NCI-H510A treated with DMSO at 0.1 percent for 48 hours (cell line): Measurements from ENCODE around the gene RAB20.
"Not testable (repeated sequence)": the region's sequence is repeated elsewhere in the genome, so short reads cannot be mapped to it uniquely, and the experiment has no call there.

Experiments
- DNase-seq: peaks from one replicate; lab custom pipeline; 2025; lab: John Stamatoyannopoulos, UW

RAB20 gene

DNA sequence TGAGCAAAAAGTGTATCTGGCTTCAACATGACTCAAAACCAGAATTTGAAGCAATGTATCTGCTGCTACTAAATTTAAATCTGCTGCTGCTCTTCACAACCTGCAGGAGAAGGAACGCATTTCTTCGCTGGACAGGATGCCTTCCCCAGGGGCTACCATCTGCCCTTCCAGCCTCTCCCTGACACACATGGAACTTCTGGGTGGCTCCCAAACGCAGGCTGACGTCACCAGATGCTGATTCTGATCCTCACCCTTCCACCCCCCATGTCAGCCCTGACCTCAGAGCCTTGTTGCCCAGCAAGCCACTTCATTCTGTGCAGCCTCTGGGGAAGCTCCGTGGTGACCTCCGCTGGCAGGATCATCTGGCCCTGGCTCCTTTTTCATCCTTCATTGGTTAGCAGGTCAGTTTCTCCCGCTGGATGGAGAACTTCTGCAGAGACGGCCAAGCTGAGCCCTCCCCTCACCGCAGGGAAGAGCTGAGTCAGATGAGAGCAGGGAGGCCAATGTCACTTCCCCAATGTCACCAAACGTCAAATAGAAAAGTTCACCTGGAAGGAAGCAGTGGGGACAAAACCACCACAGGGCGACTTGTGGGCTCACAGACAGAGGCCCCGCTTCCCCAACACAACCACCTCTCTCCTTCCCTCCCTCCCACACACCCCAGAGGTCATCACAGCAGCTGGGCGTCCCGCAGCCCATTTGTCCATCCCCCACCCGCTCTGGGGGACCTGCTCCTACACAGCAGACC lies 14.0 kb upstream of the RAB20 start:
- peak; percentile 73 for DNase-seq

DNA sequence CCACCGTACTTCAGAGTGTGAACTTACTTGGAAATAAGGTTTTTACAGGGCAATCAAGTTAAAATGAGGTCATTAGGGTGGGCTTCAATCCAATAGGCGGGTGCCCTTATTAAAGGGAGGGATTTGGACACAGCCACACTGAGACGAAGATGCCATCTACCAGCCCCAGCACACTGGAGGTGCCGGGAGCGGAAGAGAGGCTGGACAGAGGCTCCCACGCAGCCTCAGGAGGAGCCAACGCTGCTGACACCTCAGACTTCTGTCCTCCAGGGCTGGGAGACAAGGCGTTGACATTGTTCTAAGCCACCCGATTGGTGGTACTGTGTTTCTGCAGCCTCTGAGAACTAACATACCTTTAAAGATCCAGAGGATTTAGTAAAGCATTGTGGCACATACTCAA lies 12.6 kb upstream of the RAB20 start:
- DNase-seq = no peak

DNA sequence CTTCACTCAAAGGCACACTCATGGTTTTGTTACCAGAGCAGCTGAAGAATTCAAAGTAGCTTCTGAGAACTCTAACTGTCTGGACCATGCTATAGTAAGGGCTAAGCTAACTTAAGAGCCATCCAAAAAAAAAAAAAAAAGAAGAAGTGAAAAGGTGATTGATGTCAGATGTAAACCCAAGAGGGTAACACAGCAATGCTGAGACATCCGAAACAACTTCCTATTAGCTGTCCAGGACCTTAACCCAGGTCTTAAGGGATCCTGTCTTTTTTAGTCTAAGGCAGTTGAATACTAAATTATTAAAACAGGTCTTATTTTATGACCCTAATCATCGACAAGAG lies 11.2 kb upstream of the RAB20 start:
- DNase-seq = no peak

DNA sequence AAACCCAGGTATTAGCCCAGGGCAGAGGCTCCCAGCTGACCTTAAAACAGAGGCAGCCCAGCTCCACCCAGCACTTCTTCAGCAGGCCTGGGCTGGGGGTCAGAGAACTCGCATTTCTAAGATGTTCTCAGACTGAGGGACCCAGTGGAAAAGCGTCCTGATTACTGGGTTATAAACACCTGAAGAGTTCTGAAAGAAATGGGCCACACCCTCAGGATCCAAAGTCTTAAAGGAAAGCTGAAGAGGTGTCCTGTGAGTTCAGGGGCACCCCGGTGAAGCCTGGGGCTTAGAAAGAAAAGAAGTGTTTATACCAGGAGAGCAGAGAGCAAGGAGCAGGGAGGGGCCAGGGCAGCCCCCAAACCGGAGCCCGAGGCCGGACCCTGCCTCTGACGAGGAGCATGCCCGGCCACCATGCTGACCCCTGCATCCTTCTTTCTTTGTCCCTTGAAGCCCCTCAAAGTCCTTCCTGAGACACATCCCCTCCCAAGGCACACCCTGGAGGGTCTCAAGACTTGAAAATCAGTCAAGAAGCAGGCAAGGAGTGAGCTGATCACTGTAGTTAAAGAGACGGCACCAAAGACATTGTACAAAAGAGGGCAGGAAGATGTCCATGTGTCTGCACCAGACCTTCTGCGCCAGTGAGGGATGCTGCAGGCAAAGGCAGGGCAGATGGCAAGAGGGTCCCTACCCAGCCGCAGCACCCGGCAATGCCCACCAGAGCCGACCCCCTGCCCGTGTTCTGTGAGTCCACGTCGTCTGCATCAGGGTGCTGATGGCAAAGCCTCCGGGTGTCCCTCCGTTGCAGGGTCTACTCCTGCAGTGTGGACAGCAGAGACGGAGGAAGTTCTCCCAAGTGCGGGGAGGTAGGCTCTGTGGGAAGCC lies 10.6 kb upstream of the RAB20 start:
- no peak for DNase-seq

DNA sequence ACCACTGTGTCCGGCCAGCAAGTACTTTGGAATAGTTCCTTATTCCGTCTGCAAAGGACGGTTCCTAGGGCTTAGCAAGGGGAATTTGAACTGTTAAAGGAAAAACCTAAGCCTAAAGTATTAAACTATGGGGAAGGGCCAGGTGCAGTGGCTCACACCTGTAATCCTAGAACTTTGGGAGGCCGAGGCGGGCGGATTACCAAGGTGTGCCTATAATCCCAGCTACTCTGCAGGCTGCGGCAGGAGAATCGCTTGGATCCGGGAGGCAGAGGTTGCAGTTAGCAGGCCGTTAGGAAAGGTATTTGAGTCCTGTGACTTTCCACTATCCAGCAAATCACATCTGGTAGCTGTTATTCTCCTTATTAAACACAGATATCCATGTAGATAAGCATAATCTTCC lies 9.4 kb upstream of the RAB20 start:
- no peak for DNase-seq

DNA sequence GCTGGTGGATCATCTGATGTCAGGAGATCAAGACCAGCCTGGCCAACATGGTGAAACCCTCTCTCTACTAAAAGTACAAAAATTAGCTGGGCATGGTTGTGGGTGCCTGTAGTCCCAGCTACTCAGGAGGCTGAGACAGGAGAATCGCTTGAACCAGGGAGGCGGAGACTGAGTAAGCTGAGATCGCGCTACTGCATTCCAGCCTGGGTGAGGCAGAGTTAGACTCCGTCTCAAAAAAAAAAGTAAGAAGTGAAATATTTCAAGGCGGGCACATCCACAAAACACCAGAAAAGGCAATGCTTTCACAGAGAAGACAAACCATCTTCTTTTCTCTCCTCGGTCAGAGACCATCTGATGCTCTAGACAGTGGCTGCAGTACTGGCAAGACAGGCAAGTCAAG lies 8.4 kb upstream of the RAB20 start:
- not testable (repeated sequence) for DNase-seq

DNA sequence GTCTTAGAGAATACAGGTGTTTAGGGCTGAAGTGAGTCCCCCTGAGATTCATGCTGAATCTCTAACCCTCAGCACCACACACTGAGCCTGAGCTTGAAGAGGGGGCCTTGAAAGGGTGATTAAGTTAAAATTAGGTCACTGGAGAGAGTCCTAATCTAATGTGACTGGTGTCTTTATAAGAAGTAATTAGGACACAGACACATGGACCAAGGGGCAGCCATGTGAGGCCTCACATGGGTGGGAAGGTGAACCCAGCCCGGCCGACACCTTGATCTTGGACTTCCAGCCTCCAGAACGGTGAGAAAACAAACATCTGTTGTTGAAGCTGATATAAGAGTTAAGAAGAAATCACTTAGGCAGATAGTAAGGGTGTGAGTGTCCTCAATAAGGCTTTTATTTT lies 7.1 kb upstream of the RAB20 start:
- no peak for DNase-seq

DNA sequence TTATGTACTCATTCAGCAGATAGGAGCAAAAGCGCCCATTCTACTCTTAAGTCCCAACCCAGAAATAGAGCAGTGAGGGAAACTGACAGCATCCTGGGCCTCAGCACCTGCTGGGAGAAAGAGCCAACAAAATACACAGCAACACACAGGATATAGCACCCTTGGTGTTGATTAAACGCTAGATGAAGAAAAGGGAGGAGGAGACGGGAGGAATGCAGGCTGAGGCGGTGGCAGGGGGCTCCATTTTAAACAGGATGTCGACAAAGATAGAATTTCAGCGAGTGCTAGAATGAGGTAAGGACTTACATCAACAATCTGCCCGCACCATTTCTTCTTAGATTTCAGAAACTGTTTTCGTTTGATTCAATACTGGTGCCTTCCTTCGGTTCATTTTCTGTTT lies 4.6 kb upstream of the RAB20 start:
- no peak for DNase-seq

DNA sequence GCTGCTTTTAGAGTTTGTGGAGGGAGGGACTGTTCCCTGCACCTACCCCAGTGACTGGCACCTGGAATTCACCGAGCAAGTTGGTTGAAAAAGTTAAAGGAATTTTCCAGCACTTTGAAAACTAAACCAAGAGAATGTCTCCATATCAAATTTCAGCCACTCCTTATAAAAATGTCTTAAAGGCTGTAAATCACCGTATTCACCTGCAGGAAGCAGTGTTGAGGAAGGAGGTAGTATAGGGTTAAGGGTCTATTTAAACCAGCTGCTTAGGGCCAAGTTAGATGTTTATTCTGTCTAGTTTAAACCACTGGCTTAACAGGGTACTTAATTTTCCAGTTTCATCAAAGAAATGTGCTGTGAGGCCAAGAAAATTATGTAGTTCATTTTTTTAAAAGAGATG lies 3.8 kb upstream of the RAB20 start:
- peak; percentile 21 for DNase-seq

DNA sequence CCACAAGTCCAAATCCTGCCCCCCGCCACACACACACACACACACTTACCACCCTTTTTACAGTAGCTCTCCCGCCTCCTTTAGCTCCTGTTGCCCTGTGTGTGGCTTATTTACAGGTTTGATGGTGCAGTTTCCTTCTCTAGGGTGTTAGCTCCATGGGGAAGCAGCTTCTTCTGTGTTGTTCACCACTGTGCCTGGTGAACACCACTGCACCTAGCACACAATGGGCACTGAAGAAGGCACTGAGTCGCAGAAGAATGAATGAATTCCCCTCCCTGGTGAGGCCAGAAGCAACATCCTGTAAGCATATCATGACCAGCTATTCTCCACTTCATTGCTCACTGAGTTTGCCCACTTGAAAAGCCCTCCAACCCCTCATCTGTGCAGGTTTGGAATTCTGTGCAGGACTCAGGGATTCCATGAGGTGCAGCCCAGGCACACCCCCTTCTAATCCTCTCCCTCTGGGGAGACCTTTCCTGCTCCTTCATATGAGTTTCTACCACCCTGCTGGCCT lies 3.0 kb upstream of the RAB20 start:
- no peak for DNase-seq

DNA sequence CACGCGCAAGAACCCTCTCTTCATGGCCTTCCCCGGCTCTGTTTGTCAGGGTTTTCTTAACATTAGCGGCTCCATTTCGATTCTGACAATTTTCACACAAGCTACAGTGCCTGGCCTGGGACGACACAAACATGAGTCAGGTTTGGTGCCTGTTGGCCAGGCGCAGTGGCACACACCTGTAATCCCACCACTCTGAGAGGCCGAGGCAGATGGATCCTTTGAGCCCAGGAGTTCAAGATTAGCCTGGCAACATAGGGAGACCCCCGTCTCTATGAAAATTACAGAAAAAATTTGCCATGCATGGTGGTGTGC lies 1.9 kb upstream of the RAB20 start:
- no peak for DNase-seq

DNA sequence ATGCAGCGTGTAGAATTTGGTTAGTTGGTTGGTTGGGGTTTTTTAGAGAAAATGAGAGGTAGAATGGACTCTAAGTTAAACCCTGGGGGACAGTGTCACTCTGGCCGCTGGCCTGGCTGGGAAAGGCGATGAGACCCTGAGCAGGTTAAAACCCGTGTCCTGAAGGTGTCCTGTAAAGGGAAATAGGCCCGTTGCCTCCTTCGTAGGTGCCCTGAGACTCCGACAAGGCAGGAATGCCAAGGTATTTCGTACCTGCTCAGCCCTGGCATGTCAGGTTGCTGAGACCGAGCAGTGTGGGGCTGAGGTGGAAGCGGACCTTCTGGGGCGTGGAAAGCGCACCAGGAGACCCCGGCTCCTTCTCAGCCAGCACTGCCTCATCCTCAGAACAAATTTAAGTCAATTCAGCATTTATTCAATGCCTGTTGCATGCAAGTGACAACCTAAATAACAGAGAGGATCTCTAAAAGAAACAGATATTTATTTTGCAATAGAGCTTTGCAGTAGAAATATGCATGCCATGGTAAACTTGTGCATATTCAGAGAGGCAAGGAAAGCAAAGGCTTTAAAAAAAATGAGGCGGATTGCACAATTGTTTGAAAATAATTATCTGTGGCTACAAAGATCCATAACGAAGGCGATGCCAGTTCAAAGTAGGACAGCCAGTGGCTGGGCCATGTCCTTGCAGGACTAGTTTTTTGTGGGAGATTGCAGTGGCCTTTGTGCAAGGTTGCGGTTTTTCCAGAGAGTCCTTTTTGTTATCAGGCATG lies 1.4 kb upstream of the RAB20 start:
- DNase-seq = no peak

DNA sequence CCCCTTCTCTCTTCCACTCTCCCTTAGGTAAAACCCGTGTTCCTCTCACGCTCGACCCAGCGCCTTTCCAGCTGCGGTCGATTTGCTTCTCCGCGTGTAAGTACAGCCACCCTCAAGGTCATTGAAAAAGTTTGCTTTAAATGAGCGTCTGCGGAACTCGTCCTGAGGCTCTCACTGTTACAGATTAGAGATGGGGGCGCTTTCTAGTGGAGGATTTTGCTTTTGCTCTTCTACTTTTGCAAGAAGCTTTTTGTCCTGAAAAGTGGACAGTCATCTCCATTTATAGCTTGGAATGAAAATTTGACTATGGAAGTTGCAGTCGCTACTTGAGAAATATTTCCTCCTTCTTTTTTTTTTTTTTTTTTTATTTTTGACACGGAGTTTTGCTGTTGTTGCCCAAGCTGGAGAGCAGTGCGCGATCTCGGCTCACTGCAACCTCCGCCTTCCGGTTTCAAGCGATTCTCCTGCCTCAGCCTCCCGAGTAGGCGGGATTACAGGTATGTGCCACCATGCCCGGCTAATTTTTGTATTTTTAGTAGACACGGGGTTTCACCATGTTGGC lies 595 bp upstream of the RAB20 start:
- no peak for DNase-seq

DNA sequence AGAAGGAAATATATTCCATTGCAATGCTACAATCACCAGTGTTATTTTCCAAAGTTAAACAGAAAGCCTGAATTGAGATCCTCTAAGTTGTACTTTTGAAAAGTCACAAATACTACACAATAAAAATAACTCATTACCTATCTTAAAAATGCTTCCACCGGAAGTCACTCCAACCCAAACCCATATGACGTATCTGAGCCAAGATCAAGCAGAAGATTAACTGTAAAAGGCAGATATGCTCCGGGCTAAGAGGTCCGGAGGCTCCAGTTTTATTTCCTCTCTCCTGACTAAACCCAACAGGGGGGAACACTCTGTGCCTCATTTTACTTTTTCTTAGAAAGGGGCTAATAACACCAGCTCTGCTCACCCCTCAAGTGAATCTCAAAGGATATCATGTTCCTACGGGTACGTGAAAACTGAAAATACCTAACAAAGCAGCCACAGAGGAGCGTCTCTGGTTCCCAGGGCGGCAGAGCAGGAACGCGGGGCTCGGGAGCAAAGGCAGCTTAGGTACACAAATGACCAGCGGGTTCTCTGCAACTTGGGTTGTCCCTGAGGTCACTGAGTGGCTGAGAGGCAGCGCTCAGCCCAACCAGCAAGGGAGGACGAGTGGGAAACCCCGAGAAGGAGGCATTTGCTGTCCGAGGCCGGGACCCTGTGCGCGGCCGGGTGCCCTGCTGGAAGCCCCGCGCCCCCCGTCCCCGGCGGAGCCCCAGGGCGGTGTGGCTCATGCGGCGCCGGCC lies 750 bp downstream of the RAB20 start:
- peak; percentile 24 for DNase-seq

DNA sequence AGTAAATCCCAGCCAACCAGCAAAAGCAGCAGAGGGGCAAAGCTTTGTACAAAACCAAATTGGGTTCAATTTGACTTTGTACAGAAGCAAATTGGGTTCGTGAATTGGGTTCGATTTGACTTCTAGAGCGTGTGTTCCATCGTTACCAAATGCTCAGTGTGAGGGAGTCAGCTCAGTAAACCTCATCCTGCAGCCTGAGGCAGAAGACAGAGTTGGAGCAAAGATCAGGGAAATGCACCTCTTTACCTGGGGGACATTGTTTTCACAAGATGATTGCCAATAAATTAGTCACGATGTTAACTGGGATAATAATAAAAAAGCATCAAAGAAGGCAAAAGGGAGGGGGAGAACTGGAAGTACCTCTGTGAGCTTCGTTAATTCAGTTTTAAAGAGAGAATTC lies 1.5 kb downstream of the RAB20 start:
- DNase-seq = no peak

DNA sequence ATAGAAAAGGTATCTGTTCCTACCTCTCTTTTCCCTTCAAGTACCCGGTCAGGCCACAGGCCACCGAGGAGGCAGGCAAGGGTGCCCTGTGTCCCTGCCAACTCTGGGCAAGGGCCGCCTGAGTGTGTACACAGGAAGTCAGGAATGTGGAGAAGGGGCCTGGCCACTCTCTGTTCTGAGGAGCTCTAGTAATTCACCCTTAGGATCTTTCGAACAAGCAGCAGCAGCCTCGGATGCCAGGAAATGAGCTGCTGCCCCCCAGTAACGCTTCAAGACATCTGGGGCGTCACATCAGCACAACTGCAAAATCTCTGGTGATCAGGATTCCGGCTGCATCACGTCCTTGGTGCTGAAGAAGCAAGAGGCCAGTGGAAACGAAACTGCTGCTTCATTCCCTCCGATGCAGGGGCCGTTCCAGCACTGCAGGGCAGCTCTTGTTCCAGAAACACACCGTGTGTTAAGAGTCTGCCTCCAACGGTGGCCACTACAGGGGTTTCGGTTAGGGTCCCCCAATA lies 2.0 kb downstream of the RAB20 start:
- DNase-seq = peak; percentile 57

DNA sequence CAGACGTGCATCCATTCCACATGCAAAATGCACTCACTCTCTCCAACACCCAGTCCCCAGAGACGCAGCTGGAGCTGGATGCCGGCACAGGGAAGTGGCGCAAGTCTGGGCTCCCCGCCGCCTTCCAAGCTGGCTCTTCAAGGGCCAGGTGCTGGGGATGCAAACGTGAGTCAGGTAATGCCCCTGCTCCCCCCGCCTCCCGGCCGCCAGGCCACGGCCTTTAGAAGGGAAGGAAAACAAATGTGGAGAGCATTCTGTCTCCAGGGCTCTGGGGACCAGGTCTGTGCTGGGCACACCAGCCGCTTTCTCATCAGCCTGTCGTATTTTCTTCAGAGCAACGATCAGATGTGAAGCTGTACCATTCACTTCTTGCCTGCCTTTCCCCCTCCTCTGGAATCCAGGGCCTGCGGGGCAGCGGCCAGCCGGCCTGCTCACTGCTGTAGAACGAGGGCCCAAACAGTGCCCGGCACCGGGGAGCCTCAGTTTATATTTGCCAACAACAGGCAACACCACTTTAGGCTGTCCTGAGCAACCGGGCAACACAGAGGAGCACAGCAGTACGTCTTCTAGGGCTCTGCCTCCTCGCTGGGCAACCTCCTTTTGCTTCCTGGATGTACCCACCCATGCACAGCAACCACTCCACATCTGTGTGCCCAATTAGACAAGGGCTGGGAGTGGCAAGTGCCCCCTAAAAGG lies 3.8 kb downstream of the RAB20 start:
- peak; percentile 85 for DNase-seq

DNA sequence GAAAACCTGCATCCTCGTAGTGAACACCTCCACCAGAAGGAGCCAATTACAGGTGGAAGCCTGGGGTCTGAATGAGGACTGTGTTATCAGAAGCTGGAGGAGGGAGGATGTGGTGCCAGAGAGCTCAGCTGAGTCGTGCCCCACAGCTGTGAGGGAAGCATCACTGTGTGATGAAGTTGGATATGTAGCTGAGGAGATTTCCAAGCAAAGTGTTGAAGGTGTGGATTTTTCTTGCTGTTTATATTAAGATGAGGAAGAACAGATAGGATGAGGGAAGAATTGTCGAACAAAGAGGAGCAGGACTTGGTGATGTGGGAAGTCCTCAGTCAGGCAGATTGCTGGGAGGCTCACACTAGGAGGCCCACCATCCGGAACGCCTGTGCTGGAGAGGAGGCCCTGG lies 4.4 kb downstream of the RAB20 start:
- no peak for DNase-seq

DNA sequence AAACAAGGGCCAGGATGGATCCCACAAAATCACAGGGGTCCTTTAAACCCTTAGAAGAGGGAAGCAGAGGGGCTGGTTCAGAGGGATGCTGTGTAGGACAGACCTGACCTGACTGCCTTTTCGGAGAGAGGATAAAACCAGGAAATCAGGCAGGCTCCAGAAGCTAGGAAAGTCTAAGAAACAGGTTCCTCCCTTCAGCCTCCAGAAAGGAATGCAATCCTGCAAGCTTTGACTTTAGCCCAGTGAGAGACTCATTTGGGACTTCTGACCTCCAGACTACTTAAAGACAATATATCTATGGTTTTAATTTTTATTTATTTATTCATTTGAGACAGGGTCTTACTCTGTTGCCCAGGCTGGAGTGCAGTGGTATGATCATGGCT lies 5.3 kb downstream of the RAB20 start:
- DNase-seq = no peak

DNA sequence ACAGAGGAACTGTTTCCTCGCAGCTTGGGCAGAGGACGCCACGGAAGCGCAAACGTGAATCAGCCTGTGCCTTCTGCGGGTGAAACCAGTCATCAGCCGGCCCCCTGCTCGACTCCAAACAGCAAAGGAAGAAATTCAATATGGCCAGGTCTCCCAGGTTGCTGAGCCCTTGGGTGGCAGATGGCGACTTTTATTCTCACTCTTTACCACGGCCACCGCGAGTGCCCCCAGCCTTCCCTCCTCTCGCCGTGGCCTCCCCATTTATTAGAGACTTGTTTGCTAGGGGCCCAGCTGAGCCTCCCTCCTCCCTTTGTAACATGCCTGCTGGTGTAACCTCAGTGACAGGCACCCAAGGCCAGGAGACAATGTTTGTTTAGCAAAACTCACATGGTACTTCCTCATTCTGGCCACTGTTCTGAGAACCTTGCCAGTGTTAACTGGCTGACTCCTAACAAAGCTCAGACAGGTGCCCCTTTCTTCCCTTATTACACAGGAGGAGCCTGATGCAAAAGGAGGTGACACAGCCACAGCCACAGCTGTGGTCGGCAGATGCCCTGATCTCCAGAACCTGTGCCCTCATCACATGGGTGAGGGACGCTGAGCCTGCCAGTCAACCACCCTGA lies 5.8 kb downstream of the RAB20 start:
- peak; percentile 62 for DNase-seq

DNA sequence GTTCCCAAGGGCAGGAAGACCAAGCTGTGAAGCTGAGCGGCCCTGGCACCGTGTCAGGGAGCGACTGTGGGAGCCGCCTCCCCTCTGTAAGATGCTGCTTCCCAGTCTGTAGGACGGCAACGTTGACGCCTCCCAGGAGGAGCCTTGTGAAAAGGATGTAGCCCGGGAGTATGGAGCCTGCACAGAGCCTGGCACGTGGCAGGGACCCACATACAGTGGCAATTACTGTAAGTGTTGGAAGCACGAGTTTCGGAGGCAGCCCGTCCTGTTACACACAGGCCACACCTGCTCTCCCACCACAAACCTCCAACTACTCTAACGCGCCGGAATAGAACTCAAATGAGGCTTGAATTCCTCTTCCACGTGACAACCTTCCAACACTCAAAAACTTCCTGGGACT lies 6.6 kb downstream of the RAB20 start:
- DNase-seq = no peak
